GM12875 (cell line): ENCODE results near the gene DYRK1A.

Experiments used
- H3K4me3 ChIP-seq: one replicate; pipeline ENCODE4 v1.5.1; 2011; ENCODE audit warnings: low read depth, low read length, control low read depth
- TF ChIP-seq, protein P1 (sequence below): IDR thresholded peaks from 2 replicates; pipeline ENCODE4 v1.5.1; 2011; ENCODE audit warnings: low read depth, mild to moderate bottlenecking, control low read depth, inconsistent platforms, low read length, moderate library complexity, borderline replicate concordance; ENCODE audit not compliant: insufficient read depth

The DYRK1A gene

DNA sequence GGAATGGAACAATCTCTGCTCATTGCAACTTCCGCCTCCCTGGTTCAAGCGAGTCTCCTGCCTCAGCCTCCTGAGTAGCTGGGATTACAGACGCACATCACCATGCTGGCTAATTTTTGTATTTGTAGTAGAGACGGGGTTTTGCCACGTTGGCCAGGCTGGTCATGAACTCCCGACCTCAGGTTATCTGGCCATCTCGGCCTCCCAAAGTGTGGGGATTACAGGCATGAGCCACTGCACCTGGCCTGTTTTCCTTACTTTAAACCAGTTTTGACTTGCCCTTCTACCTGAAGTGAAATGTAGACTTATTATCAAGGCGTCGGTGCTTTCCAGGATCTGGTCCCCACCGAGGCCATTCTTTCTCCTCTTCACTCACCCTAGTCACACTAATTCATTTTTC lies 141.8 kb downstream of the DYRK1A start:
- H3K4me3 ChIP-seq = no peak overlapping the region
- TF ChIP-seq, protein P1, sequence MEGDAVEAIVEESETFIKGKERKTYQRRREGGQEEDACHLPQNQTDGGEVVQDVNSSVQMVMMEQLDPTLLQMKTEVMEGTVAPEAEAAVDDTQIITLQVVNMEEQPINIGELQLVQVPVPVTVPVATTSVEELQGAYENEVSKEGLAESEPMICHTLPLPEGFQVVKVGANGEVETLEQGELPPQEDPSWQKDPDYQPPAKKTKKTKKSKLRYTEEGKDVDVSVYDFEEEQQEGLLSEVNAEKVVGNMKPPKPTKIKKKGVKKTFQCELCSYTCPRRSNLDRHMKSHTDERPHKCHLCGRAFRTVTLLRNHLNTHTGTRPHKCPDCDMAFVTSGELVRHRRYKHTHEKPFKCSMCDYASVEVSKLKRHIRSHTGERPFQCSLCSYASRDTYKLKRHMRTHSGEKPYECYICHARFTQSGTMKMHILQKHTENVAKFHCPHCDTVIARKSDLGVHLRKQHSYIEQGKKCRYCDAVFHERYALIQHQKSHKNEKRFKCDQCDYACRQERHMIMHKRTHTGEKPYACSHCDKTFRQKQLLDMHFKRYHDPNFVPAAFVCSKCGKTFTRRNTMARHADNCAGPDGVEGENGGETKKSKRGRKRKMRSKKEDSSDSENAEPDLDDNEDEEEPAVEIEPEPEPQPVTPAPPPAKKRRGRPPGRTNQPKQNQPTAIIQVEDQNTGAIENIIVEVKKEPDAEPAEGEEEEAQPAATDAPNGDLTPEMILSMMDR = no peak

DNA sequence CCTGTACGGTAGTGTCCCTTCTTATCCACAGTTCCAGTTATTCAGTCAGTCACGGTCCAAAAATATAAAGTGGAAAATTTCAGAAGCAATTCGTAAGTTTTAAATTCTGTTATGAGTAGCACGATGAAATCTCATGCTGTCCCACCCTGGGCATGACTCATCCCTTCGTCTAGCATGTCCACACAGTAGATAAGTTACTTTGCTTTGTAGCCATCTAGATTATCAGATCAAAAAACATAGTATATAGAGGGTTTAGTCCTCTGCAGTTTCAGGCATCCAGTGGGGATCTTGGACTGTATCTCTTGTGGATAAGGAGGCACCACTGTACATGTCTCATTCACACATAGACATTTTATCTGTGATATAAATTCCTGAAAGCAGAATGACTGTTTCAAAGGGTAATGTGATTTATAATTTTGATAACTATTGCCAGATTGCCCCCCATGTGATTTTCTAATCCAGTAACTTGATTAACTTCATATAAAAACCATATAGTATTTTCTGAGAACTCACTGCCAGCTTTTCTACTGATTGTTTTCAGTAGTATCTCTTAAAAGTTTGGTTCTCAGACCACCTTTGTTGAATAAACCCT lies 143.3 kb downstream of the DYRK1A start:
- no peak overlapping the region for H3K4me3 ChIP-seq
- TF ChIP-seq, protein P1 = no peak

DNA sequence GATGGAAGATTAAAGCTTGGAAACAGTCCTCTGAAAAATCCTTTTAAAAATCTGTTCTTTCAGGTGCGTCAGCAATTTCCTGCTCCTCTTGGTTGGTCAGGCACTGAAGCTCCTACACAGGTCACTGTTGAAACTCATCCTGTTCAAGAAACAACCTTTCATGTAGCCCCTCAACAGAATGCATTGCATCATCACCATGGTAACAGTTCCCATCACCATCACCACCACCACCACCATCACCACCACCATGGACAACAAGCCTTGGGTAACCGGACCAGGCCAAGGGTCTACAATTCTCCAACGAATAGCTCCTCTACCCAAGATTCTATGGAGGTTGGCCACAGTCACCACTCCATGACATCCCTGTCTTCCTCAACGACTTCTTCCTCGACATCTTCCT lies 145.3 kb downstream of the DYRK1A start:
- no peak overlapping the region for H3K4me3 ChIP-seq
- TF ChIP-seq, protein P1 = no peak

DNA sequence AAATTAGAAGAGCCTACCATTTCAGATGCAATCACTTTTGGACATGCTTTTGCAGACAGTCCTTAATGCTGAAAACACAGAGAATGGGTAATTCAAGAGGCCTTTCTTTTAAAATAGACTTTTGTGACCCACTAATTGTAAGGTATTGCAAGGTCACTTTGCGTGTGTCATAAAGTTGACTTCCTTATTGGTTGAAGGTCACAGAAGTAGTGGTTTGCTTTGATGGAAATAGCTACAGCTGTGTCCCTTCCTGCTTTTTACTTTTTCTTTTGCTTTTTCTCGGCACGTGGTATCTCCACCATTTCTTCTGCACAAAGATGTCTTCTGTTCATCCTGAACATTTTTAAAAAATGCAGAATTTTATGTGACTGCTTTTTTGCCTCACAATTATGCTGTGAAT lies 146.8 kb downstream of the DYRK1A start:
- H3K4me3 ChIP-seq = no peak overlapping the region
- TF ChIP-seq, protein P1 = no peak

DNA sequence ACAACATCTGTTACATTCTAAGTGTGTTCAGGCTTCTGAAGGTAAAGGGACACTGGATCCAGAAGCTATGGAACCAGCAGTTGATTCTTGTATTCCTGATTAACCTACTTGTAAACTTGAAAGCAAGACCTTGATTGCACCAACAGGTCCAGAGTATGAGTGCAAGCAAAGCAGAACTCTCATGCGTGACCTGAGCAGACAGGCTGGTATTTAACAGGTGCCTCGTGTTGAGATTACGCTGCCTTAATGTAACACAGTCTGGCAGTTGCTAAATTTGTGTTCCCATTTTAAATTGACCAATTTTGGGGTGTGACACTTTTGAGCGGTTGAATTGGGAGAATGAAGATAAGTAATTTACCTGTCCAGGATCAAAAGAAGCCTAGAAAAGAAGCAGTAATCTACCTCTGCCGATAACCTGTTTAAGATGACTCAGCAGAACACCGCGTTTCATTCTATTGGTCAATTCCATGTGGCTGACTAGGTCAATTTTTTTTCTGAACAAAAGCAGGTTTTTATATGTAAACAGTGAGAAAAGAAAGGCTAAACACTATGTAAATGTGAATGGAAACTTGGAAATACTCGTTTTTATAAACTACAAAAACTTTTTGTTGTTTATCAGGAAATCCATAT lies 147.6 kb downstream of the DYRK1A start:
- no peak overlapping the region for H3K4me3 ChIP-seq
- TF ChIP-seq, protein P1 = no peak

DNA sequence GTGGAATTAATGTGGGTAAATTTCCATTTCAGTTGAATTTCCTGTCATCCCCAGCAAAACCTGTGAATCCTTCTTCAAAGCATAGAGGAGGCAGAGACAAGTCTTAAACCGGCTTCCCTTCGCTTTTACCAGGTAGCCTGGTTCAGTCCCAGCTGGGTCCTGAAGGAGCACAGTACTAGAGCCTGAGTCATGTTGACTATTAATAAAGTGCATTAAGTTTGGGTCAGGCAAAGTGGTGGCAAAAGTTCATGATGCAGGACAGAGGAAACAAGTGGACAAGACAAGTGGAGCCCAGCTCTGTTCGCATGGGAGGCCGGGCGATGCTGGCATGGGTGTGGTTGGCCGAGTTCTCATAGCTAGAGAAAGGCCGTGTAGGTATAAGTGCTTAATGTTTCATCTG lies 150.4 kb downstream of the DYRK1A start:
- TF ChIP-seq, protein P1 = no peak
- H3K4me3 ChIP-seq = no peak overlapping the region

DNA sequence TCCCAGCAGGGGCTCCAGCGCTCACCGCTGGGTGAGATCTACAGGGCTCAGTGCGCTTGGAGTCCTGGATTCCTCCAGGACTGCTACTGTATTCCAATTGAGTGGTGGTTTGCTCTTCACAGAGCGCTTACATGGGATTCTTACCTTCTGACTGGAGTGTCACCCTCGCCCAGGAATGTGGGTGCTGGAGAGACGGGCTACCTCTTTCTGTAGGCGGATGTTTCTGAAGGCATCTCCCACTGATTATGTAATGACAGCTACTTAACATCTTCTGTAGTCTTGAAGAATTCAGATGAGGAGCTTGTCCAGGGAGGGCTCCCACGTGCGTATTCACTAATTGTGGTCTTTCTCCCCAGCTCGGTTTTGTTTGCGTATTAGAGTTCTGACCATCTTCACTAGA lies 154.2 kb downstream of the DYRK1A start:
- TF ChIP-seq, protein P1 = no peak
- H3K4me3 ChIP-seq = no peak overlapping the region
